Stimulated activated naive B cell treated with anti-CD40 and anti-IgM and Interleukin-4, amounts not matched to agents 10 μg/mL and 1 μg/mL and 100 μg/mL, for 72 hours (primary cell): ENCODE data around the gene PCNT.

Source experiments
- ATAC-seq, 2 donors: fragments of 150-1000 bp; cut with Tn5 transposase; replicated peaks; 2 replicates each; pipeline ENCODE4 v1.10.0; 2021; ENCODE audit warnings: moderate library complexity in 1 of 2
- DNase-seq: peaks from one replicate; pipeline ENCODE4 v3.0.0; 2021
- H3K27ac Mint-ChIP-seq: one replicate; pipeline ENCODE4 v1.8.0; 2022; ENCODE audit warnings: mild to moderate bottlenecking, mixed read lengths
- H3K27me3 Mint-ChIP-seq, 2 donors: one replicate each; pipeline ENCODE4 v1.8.0; 2022; ENCODE audit warnings: mixed read lengths in 2 of 2
- H3K36me3 Mint-ChIP-seq, 2 donors: one replicate each; pipeline ENCODE4 v1.8.0; 2022; ENCODE audit warnings: mixed read lengths in 2 of 2, mild to moderate bottlenecking in 1 of 2
- H3K4me1 Mint-ChIP-seq, 2 donors: one replicate each; pipeline ENCODE4 v1.8.0; 2022; ENCODE audit warnings: mixed read lengths in 2 of 2, mild to moderate bottlenecking in 1 of 2
- H3K4me3 Mint-ChIP-seq, 2 donors: one replicate each; pipeline ENCODE4 v1.8.0; 2022; ENCODE audit warnings: mild to moderate bottlenecking in 2 of 2, mixed read lengths in 2 of 2, moderate library complexity in 1 of 2
- H3K9me3 Mint-ChIP-seq, 2 donors: one replicate each; pipeline ENCODE4 v1.8.0; 2022; ENCODE audit warnings: mixed read lengths in 2 of 2, mild to moderate bottlenecking in 1 of 2

The PCNT gene

DNA sequence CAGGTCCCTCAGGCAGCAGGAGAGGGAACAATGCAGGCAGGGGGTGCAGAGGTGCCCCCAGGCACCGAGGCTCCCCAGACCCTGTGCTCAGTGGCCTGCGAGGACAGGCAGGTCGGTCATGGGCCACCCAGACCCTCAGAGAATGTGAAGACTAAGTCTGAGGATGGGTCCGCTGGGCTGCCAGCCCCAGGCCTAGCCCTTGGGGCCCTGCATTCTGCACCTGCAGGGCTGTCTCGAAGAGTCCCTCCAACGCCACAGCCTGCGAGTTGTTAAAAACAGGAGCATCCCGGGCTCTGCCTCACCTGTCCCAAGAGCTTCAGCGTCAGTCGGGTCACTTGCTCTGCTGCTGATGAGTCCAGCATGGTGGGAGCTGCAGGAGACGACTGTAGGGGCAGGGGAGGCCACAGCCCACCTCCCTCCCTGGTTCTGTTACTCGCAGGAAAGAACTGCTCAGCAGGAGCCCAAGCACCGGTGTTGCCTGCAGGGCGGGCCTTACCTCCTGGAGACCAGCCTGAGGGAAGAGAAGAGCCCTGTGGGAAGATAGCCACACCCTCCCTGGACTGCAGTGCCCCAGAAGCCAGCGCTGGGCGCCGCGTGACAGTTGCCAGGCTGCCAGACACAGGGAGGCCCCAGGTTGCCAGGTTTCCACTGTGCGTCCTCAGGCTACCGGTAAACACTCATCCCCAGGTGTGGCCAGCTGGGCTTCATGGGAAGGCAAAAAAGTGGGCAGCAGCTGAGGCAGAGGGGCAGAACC is 6.1 kb upstream of the PCNT start:
- DNase-seq (no peak), ATAC-seq (no peak)
- Mint-ChIP-seq H3K36me3 (peaks cover 3 to 6% of the 10 kb centered on the region in 2 donors), H3K27me3 (no peaks in the 10 kb centered on the region), H3K4me1 (peaks cover 8 to 11% of the 10 kb centered on the region in 2 donors), H3K9me3 (no peaks in the 10 kb centered on the region), H3K4me3 (no peak overlapping the region), H3K27ac (no peak overlapping the region)

DNA sequence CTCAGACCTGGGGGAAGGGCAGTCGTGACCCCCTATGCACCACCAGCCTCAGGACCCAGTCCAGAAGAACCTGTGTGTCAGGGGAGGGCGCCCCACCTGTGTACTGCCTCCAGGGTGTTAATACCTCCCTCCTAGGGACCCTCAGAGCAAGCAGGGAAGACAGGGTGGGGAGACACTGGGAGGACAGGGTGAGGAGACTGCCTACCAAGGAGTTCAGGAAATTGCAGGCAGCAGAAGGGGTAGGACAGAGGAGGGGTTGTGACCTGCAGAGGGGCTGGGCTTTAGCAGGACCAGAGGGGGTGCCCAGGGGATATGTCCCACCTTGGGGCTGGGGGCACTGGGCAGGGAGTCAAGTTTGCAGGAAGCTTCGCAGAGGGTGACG is 5.5 kb upstream of the PCNT start:
- H3K36me3 Mint-ChIP-seq: peaks cover 3 to 6% of the 10 kb centered on the region in 2 donors
- no peak overlapping the region for H3K4me3 Mint-ChIP-seq
- ATAC-seq: no peak
- H3K27ac Mint-ChIP-seq: no peak overlapping the region
- H3K9me3 Mint-ChIP-seq: no peaks in the 10 kb centered on the region
- peaks cover 12 to 16% of the 10 kb centered on the region in 2 donors for H3K4me1 Mint-ChIP-seq
- no peaks in the 10 kb centered on the region for H3K27me3 Mint-ChIP-seq
- DNase-seq: no peak

DNA sequence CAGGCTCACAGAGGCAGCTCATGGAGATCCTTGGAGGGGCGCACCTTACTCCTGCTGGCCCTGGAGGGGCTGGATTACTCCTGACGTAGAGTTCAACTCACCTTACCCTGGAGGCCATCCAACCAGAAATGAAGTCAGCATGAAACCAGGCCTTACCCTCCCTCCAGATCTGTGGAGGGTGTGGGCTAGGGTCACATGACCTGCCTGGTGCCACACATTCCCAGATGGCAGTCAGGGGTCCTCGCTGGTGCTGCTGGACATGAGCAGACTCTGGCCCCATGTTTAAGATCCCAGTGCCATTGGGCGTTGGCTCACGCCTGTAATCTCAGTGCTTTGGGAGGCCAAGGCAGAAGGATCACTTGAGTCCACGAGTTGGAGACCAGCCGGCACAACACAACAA is 4.8 kb upstream of the PCNT start:
- Mint-ChIP-seq H3K4me1 (peaks cover 12 to 16% of the 10 kb centered on the region in 2 donors), H3K36me3 (peaks cover 2 to 9% of the 10 kb centered on the region in 2 donors), H3K27ac (no peak overlapping the region), H3K4me3 (no peak overlapping the region), H3K27me3 (no peaks in the 10 kb centered on the region), H3K9me3 (no peaks in the 10 kb centered on the region)
- ATAC-seq (no peak), DNase-seq (no peak)

DNA sequence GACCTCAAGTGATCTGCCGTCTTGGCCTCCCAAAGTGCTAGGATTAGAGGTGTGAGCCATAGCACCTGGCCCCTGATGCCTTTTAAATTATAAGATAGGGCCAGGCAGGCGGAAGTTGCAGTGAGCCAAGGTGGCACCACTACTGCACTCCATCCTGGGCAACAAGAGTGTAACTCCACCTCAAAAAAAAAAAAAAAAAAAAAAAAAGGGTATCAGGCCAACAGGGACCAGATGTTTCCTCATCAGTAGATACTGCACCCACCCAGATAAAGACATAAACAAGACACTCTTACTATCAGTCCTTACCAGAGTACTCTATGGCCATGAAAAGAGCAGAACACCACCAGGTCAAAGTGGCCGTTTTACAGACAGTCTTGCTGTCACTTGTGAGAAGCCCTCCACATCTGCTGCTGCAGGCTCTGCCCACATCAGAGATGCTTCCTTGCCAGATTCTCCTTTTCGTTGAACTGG is 3.6 kb upstream of the PCNT start:
- H3K4me1 Mint-ChIP-seq: peaks cover 13 to 18% of the 10 kb centered on the region in 2 donors
- H3K9me3 Mint-ChIP-seq: no peaks in the 10 kb centered on the region
- no peak overlapping the region for H3K4me3 Mint-ChIP-seq
- DNase-seq: no peak
- no peak for ATAC-seq
- H3K27ac Mint-ChIP-seq: no peak overlapping the region
- H3K27me3 Mint-ChIP-seq: no peaks in the 10 kb centered on the region
- H3K36me3 Mint-ChIP-seq: peaks cover 2 to 10% of the 10 kb centered on the region in 2 donors

DNA sequence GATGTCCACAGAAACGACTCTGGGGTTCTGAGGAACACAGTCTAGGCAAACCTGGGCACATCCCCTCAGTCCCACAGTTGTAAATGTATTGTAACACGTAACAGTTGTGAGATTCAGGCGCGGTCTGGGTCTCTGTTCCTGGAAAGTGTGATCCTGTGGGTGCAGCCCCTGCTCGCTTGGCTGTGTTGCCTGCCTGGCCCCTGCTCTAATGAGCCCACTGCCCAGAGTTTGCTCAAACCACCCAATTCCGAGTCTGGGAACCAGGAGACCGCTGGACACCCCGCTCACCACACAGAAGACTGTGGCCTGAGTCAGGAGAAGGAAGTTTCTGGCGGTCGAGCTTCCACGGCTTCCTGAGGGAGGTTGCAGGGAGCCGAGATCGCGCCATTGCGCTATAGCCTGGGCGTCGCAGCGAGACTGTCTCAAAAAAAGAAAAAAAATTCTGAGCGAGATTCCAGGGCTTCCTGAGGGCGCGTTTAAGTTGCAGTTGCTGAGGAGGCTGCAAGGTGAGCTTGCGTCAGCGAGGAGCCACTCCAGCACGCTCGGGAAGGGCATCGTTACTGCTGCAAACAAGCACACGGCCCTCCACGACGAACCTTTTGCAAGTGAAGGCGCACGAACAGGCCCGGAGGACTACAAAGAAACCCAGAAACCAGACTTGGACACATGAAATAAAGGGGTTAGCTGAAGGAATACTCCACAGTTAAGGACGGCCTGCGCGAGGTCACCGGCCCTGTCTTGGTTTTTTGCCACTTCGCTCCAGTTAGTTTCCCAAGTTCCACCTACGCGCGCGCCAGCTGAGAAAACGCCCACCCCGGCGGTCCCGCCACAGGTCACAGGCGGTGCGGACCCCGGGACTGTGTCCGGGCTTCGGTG is 1.4 kb upstream of the PCNT start:
- Mint-ChIP-seq H3K4me1 (peaks cover 19 to 28% of the 10 kb centered on the region in 2 donors), H3K27ac (peak overlapping the region; percentile 91), H3K27me3 (no peaks in the 10 kb centered on the region), H3K36me3 (peaks cover 8 to 22% of the 10 kb centered on the region in 2 donors), H3K9me3 (no peaks in the 10 kb centered on the region), H3K4me3 (peak overlapping the region; percentile 96 to 99)
- peak; percentile 18 for DNase-seq
- no peak for ATAC-seq

DNA sequence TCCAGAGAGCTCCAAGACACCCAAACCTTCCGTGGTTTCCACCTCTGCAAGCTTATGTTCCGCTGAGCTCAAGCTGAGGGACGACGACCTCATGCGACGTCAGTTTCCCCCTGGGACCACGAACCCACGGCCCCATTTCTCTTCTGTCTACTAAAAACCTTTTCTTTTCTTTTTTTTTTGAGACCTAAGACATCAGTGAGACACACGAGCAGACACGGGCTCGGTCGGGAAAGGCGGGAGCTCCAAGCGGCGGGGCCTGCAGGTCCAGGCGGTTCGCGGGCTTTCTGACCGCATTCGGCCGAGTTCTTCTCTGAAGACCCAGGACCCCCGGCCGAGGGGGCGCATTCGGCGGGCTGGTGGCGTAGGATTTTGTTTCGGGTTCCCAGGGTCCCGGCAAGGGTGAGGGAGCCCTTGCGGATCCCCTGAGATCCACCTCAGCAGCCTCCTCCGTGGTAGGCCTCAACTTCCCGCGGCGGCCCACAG is 688 bp upstream of the PCNT start:
- Mint-ChIP-seq H3K27ac (peak overlapping the region; percentile 91), H3K4me3 (peak overlapping the region; percentile 96 to 99), H3K4me1 (peaks cover 19 to 28% of the 10 kb centered on the region in 2 donors), H3K9me3 (no peaks in the 10 kb centered on the region), H3K27me3 (no peaks in the 10 kb centered on the region), H3K36me3 (peaks cover 9 to 29% of the 10 kb centered on the region in 2 donors)
- peak in 1 of 2 donors; percentile 3 for ATAC-seq
- DNase-seq: no peak

DNA sequence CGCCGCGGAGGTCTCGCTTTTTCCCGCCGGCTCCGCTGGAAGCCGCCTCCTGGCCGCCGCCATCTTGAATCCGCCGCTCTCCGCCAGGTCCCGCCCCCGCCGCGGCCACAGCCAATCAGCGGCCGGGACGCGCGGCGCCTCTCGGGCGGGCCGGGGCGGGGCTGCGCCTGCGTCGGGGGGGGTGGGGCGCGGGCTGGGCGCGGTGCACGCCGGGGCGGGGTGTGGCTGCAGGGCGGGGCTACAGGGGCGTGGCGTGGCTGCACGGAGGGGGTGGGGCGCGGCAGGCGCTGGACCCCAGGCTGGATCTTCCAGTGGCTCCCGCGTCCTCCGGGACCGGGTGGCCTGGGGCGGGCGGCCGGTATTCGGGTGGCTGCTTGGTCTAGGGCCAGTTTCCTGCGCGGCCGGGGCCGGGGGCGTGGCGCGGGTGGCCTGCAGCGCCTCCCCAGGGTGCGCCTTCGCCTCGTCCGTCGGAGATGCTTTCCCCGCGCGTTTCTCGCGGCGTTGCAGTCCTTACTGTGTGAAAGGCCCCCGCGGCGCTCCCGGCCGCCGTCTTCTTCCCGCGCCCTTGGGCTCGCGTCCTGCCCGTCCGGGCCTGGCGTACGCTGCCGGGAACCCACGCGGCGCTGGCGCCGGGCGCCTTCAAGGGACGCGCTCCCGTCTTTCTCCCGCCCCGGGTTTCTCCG is 575 bp downstream of the PCNT start:
- Mint-ChIP-seq H3K27me3 (no peaks in the 10 kb centered on the region), H3K27ac (peak overlapping the region; percentile 99)

DNA sequence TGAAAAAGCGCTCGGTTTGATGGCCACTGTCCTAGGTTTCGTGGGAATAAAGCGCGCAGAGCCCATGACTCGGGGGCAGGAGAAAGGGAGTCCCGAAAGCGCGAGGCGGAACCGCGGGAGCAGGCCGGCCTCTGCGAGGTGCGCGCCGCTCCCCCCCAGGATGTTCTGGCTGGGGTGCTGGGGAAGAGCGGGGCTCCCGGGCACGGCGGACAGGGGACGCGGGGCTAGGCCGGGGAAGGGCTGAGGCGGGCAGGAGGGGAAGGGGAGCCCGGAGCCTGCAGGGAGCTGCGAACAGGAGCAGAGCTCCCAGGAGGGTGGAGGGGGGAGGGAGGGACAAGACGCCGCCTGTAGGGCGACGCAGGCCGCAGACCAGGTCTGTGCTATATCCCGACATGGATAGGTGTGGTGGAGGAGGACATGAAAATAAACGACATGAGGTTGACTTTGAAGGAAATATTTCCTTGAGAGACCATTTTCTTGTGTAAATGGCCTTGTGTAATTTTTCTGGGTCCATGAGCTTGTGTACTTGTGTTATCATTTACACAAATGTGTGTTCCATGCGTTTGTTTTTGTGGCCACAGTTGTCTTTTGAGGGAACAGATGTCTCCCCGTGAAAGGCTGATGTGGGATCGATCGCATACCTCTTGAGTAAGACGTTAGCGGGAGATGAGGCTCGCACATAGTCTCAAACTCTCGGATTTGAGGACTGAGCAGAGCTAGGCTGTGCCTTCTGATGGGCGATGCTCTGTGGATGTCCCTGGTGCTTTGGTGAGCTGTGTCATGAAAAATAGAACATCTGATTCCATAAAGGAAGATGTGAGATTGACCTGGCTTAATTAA is 1.3 kb downstream of the PCNT start:
- peaks cover 19 to 28% of the 10 kb centered on the region in 2 donors for H3K4me1 Mint-ChIP-seq
- H3K9me3 Mint-ChIP-seq: no peaks in the 10 kb centered on the region
- ATAC-seq: peak in 1 of 2 donors; percentile 8
- H3K4me3 Mint-ChIP-seq: peak overlapping the region; percentile 96 to 99
- DNase-seq: no peak
- no peaks in the 10 kb centered on the region for H3K27me3 Mint-ChIP-seq
- peaks cover 21 to 40% of the 10 kb centered on the region in 2 donors for H3K36me3 Mint-ChIP-seq
- H3K27ac Mint-ChIP-seq: peak overlapping the region; percentile 88

More for the DNA sequence above, 575 bp downstream of the PCNT start:
- peaks cover 20 to 39% of the 10 kb centered on the region in 2 donors for H3K36me3 Mint-ChIP-seq
- H3K9me3 Mint-ChIP-seq: no peaks in the 10 kb centered on the region
- ATAC-seq: peak; percentile 78 to 80
- peak; percentile 78 for DNase-seq
- peak overlapping the region; percentile 96 to 99 for H3K4me3 Mint-ChIP-seq
- H3K4me1 Mint-ChIP-seq: peaks cover 19 to 28% of the 10 kb centered on the region in 2 donors

DNA sequence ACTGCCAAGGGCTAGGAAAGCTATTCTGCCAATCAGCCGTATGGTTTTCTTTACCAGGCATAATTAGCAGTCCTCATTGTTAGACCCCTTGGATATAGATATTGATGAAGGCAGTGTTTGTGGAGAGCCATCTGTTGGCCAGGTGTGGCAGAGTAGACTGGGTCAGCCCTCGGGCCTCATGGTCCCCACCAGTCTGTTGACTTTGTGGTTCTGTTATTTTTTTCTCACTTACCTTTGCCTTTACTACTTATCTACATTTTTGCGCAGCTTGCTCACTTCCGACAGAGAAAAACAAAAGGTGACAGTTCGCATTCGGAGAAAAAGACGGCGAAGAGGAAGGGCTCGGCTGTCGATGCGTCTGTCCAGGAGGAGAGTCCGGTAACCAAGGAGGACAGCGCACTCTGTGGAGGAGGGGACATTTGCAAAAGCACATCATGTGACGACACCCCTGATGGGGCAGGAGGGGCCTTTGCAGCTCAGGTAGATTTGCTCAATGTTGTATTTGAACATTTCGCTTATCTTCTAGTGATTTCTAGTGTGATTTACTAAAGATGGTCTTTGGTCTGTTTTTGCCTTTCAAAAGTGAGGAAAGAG is 2.3 kb downstream of the PCNT start:
- Mint-ChIP-seq H3K4me3 (no peak overlapping the region), H3K4me1 (peaks cover 19 to 28% of the 10 kb centered on the region in 2 donors), H3K9me3 (no peaks in the 10 kb centered on the region), H3K27me3 (no peaks in the 10 kb centered on the region), H3K36me3 (peaks cover 25 to 45% of the 10 kb centered on the region in 2 donors), H3K27ac (no peak overlapping the region)
- DNase-seq: no peak
- no peak for ATAC-seq

DNA sequence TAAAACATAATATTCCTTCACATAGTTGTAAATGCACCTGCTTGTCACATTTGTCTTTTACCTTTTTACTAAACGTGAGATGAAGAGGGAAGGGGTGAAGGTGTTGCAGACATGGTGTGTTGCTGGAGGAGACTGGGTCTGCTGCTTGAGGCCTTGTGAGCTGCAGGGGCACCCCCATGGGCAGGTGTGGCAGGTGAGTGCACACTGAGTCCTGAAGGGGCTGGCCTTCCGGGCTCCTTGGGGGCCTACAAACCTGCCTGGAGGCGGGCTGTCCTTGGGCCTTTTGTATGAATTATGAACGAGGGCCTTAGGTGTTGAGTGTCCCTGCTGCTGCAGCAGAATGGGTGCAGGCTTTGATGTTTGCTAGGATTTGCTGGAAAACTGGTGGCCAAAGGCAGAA is 3.8 kb downstream of the PCNT start:
- Mint-ChIP-seq H3K27me3 (no peaks in the 10 kb centered on the region), H3K36me3 (peaks cover 27 to 46% of the 10 kb centered on the region in 2 donors), H3K4me1 (peaks cover 13 to 18% of the 10 kb centered on the region in 2 donors), H3K27ac (no peak overlapping the region), H3K4me3 (no peak overlapping the region), H3K9me3 (no peaks in the 10 kb centered on the region)
- DNase-seq (no peak), ATAC-seq (no peak)

DNA sequence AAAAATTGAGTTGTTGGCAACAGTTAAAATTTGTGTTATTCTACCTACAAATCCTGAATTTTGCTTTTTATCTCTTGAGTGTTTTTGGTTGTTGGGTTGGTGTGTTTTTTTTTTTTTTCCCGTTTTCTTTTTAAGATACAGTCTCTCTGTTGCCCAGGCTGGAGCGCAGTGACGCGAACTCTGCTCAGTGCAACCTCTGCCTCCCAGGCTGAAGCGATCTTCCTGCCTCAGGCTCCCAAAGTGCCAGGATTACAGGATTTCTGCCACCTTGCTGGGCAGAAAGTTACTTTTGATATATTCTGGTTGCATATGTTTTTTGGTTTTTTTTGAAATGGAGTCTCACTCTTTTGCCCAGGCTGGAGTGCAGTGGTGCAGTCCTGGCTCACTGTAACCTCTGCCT is 4.2 kb downstream of the PCNT start:
- no peak overlapping the region for H3K4me3 Mint-ChIP-seq
- H3K36me3 Mint-ChIP-seq: peaks cover 29 to 46% of the 10 kb centered on the region in 2 donors
- peaks cover 9 to 14% of the 10 kb centered on the region in 2 donors for H3K4me1 Mint-ChIP-seq
- no peak overlapping the region for H3K27ac Mint-ChIP-seq
- DNase-seq (no peak), ATAC-seq (no peak)
- H3K9me3 Mint-ChIP-seq: no peaks in the 10 kb centered on the region
- H3K27me3 Mint-ChIP-seq: no peaks in the 10 kb centered on the region

DNA sequence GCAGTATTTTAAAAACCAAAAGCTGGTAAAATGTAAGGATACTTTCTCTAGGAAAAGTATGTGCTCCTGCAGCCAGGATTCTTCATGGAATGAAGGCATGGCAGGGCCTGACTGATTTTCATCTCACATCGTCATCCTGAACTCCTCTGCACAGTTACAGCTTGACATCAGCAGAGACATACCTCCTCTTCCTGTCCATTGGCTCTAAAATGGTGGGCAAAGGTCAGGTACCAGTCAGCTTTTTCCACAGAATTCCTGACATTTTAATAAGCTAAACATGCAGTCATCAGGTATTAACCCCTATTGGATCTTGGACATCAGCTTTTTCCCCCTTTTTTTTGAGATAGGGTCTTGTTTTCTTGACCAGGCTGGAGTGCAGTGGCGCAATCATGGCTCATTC is 5.8 kb downstream of the PCNT start:
- Mint-ChIP-seq H3K9me3 (no peaks in the 10 kb centered on the region), H3K4me1 (peaks cover 7 to 12% of the 10 kb centered on the region in 2 donors), H3K36me3 (peaks cover 28 to 43% of the 10 kb centered on the region in 2 donors), H3K27ac (no peak overlapping the region), H3K4me3 (no peak overlapping the region), H3K27me3 (no peaks in the 10 kb centered on the region)
- DNase-seq (no peak), ATAC-seq (no peak)
